HG03575 (cell line): ENCODE data around the gene KCNN1.

Experiments
- ATAC-seq: cut with Tn5 transposase; IDR thresholded peaks from one replicate; pipeline ENCODE4 v1.9.1; 2021; ENCODE audit not compliant: unreplicated experiment, insufficient number of reproducible peaks, low FRiP score; ENCODE audit errors: extremely low read depth

KCNN1 gene

GRCh38 chr19:17946965-17947784 lies 19.7 kb upstream of the KCNN1 start:
- ATAC-seq: no peak

- no peak for ATAC-seq
These were observed 18.9 kb upstream of the KCNN1 start for GRCh38 chr19:17947815-17948513.

GRCh38 chr19:17948514-17948900 lies 18.4 kb upstream of the KCNN1 start:
- no peak for ATAC-seq

GRCh38 chr19:17948931-17949930 lies 17.7 kb upstream of the KCNN1 start:
- no peak for ATAC-seq

- no peak for ATAC-seq
These were observed 17.0 kb upstream of the KCNN1 start for GRCh38 chr19:17949956-17950309.

GRCh38 chr19:17950310-17951156 lies 16.4 kb upstream of the KCNN1 start:
- no peak for ATAC-seq

- ATAC-seq: no peak
These were observed 15.5 kb upstream of the KCNN1 start for GRCh38 chr19:17951157-17951989.

GRCh38 chr19:17951990-17952976 lies 14.6 kb upstream of the KCNN1 start:
- no peak for ATAC-seq

- no peak for ATAC-seq
These were observed 13.5 kb upstream of the KCNN1 start for GRCh38 chr19:17953316-17953801.

- no peak for ATAC-seq
These were observed 13.0 kb upstream of the KCNN1 start for GRCh38 chr19:17953869-17954268.

- ATAC-seq: no peak
These were observed 12.5 kb upstream of the KCNN1 start for GRCh38 chr19:17954401-17954800.

GRCh38 chr19:17957149-17957849 lies 9.6 kb upstream of the KCNN1 start:
- ATAC-seq: no peak

GRCh38 chr19:17957885-17958284 lies 9.0 kb upstream of the KCNN1 start:
- ATAC-seq: no peak

GRCh38 chr19:17963936-17964691 lies 2.8 kb upstream of the KCNN1 start:
- no peak for ATAC-seq

- ATAC-seq: no peak
These were observed 1.4 kb upstream of the KCNN1 start for GRCh38 chr19:17965370-17966128.
